BJ (cell line): ENCODE results near the gene PCED1B. TPM values are rescaled to one million over a fixed set of nuclear protein-coding genes. Genes with fewer than 3 reads are reported as not detected.

Experiments
- CTCF ChIA-PET: fragments of 350-600 bp; formaldehyde crosslinking; extraction: SDS; loops from one replicate; lab custom pipeline; 2021; ENCODE audit warnings: antibody characterized with exemption, inconsistent platforms; lab: Yijun Ruan, JAX
- POLR2A ChIA-PET: fragments of 300-600 bp; sonication (Branson Sonifier 250); formaldehyde crosslinking; extraction: SDS; loops from one replicate; lab custom pipeline; 2021; ENCODE audit warnings: antibody characterized with exemption; lab: Charles Lee
- DNase-seq: peaks from one replicate; pipeline ENCODE4 v3.0.0-alpha.2; 2011; ENCODE audit warnings: low read depth
- H3K27me3 ChIP-seq: 2 replicates; pipeline ENCODE4 v1.6.0; 2011; ENCODE audit warnings: low read length; ENCODE audit not compliant: control insufficient read depth, insufficient read depth
- H3K36me3 ChIP-seq: 2 replicates; pipeline ENCODE4 v1.5.1; 2011; ENCODE audit warnings: low read length; ENCODE audit not compliant: control insufficient read depth, insufficient read depth
- H3K4me3 ChIP-seq: 2 replicates; pipeline ENCODE4 v1.5.1; 2011; ENCODE audit warnings: low read depth, mild to moderate bottlenecking, control low read depth, low read length
- CTCF ChIP-seq: IDR thresholded peaks from 2 replicates; pipeline ENCODE4 v1.5.1; 2011; ENCODE audit warnings: low read depth, mild to moderate bottlenecking, control low read depth, inconsistent platforms, low read length, moderate library complexity; ENCODE audit not compliant: insufficient read depth
- polyA plus RNA-seq: library from polyadenylated mRNA; depleted of rRNA; stranded (reverse); fragments of >200 nt; gene quantifications from 2 replicates; pipeline ENCODE4 v1.2.3, GENCODE V29; 2011

Gene PCED1B
- polyA plus RNA-seq, 1 experiment, result 7.8 TPM

- DNase-seq, result no peak
- no peak for TF ChIP-seq CTCF
- Histone ChIP-seq H3K27me3 (no peaks in the 10 kb centered on the region), H3K36me3 (no peaks in the 10 kb centered on the region), H3K4me3 (no peak overlapping the region)
- ChIA-PET CTCF (interaction anchor here (0.6 kb wide), 1 partner anchor 231 kb away, joined by 3 read pairs; no protein-coding TSS in a partner anchor), POLR2A (interaction anchor here (0.6 kb wide), 1 partner anchor 149 kb away, joined by 6 read pairs; no protein-coding TSS in a partner anchor)
These were observed 18.0 kb downstream of the PCED1B start for GRCh38 chr12:47097276-47097896.

- no peak for DNase-seq
- TF ChIP-seq CTCF, result no peak
- H3K36me3 ChIP-seq, result no peaks in the 10 kb centered on the region
- H3K4me3 ChIP-seq, result no peak overlapping the region
- ChIA-PET CTCF (interaction anchor here (0.6 kb wide), 1 partner anchor 232 kb away, joined by 3 read pairs; no protein-coding TSS in a partner anchor), POLR2A (no interaction called here)
- H3K27me3 ChIP-seq, result no peaks in the 10 kb centered on the region
These were observed 18.7 kb downstream of the PCED1B start for GRCh38 chr12:47098099-47098498.

GRCh38 chr12:47099610-47100009 is 20.2 kb downstream of the PCED1B start:
- Histone ChIP-seq H3K36me3 (no peaks in the 10 kb centered on the region), H3K27me3 (no peaks in the 10 kb centered on the region), H3K4me3 (no peak overlapping the region)
- DNase-seq, result no peak
- TF ChIP-seq CTCF, result no peak
- POLR2A ChIA-PET, result no interaction called here
- CTCF ChIA-PET, result no interaction called here

DNA sequence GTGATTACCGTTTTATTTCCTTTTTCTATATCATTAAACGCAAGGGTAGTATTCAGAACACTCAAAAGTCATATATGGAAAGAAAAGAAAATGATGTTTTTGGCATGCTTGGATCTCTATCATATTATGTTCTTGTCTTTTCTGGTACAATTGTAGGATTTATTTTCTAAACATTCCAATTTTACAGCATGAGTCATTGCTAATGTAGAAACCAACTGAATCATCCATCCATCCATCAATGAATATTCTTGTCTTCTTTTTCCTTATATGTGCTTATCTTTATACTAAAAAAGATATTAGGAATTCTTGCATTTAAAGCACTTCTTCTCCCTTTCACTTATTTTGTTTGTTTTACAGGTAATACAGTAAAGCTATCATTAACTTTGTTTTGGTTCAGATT is 20.7 kb downstream of the PCED1B start:
- Histone ChIP-seq H3K27me3 (no peaks in the 10 kb centered on the region), H3K36me3 (no peaks in the 10 kb centered on the region), H3K4me3 (no peak overlapping the region)
- no peak for DNase-seq
- ChIA-PET CTCF (no interaction called here), POLR2A (no interaction called here)
- TF ChIP-seq CTCF, result no peak

DNA sequence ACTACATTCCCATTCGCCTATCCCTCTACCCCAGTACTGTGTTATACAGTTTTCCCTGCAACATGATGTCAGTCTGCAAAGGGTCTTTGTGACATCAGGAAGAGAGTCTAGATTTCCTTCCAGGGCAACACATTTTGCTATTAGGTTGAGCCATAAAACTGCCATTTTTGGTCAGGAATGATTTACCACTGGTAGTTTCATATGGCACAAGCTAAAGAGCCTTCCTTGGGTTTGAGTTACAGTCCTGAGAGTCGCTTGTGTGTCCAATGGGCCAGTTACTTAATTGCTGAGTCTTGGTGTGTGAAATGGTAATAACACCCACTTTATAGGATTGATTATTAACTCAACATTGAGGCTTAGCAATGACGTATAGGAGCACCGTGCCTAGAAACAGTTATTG is 23.0 kb downstream of the PCED1B start:
- H3K36me3 ChIP-seq, result no peaks in the 10 kb centered on the region
- ChIA-PET POLR2A (no interaction called here), CTCF (no interaction called here)
- TF ChIP-seq CTCF, result no peak
- H3K4me3 ChIP-seq, result no peak overlapping the region
- DNase-seq, result no peak
- no peaks in the 10 kb centered on the region for H3K27me3 ChIP-seq
